ENCODE data around the gene C1orf56. TPM values are rescaled to one million over a fixed set of nuclear protein-coding genes. Genes with fewer than 3 reads are reported as not detected.
A peak's percentile ranks its signal among the peaks of the same experiment; 100 is the strongest.

Gene C1orf56, protein sequence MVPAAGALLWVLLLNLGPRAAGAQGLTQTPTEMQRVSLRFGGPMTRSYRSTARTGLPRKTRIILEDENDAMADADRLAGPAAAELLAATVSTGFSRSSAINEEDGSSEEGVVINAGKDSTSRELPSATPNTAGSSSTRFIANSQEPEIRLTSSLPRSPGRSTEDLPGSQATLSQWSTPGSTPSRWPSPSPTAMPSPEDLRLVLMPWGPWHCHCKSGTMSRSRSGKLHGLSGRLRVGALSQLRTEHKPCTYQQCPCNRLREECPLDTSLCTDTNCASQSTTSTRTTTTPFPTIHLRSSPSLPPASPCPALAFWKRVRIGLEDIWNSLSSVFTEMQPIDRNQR
- 2.2 and 2.3 TPM in 2 replicates for total RNA-seq

DNA sequence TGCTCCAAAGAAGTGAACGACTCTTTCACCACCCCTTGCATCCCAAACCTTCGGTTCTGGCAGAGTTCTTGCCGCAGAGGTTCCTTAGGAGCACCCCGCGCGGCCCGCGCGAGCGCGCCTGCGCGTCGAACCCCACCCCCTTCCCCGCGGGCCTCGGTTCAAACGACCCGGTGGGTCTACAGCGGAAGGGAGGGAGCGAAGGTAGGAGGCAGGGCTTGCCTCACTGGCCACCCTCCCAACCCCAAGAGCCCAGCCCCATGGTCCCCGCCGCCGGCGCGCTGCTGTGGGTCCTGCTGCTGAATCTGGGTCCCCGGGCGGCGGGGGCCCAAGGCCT is at the start of gene C1orf56:
TSS of gene C1orf56 (plus strand) at position 161 of the 334 bp plus-strand sequence. CDS start at position 258, 97 bp downstream.

DNA sequence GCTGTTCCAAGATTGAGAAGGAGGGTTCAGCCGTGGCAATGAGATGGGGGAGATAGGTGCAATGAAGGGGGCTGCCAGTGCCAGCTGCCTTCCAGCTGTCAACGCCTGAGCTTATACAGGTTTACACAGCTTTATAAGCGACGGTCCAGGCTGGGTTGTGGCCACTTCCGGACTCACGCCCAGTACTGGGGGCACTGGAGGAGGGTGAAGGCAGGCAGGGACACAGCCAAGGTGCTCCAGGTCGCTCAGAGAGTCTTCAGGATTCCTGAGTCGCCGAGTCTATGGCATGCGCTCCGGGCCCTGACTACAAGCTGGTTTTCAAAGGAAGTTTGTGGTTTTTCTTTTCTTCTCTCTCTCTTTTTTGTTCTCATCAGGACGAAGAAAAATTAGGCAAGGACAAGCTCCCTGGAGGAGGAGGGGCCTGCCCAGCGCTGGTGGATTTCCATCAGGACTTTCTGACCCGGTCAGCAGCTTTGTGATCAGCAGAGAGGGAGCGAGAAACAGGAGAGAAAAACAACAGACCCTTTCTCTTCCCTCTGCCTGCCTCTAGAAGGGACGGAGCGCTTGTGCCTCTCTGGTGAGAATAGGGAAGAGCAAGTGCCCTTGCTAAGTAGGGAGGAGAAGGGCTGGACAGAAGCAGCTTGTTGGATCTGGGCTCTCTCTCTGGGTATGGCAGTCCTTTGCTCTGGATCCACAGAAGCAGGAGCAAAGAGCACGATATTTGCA is 41.1 kb upstream of the C1orf56 start, which contains the start of gene MINDY1:
TSS of gene MINDY1 (minus strand) at position 576 of the 726 bp plus-strand sequence. CDS start 4,285 bp downstream, outside the sequence.

DNA sequence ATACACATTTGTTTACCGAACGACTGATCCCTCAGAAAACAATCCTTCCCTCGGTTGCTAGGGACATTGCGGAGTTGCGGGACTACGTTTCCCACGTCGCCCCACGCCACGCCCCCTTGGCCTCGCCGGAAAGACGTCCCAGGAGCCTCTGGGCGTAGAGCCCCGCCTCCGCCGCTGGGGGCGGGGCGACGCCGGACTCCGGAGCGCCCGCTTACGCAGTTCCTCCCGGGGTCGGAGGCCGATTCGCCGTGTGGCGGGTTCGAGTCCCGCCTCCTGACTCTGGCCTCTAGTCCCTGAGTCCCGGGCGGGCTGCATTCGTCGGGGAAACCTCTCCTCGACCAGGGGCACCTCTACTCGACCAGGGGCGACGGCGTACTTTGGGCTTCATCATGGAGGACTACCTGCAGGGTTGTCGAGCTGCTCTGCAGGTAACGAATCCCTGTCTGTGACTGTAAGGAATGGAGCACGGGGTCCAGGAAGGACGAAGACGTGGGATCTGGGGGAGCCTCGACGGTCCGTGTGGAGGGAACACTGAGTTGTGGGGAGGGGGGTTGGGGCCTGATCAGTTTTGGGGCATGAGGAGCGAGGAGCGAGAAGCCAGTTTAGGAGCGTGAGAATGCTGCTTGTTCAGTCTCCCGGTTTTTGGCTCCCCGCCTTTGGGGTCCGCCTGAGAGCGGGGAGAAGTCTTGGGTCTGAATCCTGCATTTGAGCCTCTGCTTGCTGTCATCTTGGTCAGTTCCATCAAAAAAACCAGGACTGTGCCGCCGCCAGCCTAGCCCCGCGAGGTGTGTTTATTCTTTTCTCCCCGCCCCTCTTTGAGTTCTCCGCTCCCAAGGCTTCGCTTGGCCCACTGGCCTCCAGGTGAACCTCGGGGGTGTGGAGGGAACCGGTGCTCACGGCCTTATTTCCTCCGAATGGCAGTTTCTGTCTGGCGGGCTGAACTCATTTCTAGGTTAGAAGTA is 39.0 kb upstream of the C1orf56 start, which contains the start of gene PRUNE1:
TSS of gene PRUNE1 (plus strand) at position 206 of the 962 bp plus-strand sequence. CDS start at position 390, 184 bp downstream.

DNA sequence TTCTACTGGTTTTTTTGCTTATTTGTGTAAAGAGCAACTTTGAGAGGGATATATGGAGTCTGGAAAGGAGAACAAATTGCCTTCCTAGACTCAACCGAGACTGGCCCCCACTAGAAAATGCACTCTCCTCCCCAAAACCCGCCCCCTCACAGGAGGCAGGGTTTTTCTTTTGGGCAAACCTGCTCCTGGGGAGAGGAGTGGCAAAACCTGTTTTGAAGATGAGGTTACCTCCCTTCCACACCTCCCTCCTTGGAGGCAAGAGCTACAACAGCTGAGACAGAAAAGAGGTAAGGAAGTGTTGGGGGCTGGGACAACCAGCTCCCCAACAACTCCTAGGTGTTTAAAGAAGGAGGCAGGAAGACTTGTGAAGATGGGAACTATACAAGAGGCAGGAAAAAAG is 11.2 kb upstream of the C1orf56 start, which contains the start of gene BNIPL:
TSS of gene BNIPL (plus strand) at position 231 of the 400 bp plus-strand sequence. CDS start at position 371, 140 bp downstream.

DNA sequence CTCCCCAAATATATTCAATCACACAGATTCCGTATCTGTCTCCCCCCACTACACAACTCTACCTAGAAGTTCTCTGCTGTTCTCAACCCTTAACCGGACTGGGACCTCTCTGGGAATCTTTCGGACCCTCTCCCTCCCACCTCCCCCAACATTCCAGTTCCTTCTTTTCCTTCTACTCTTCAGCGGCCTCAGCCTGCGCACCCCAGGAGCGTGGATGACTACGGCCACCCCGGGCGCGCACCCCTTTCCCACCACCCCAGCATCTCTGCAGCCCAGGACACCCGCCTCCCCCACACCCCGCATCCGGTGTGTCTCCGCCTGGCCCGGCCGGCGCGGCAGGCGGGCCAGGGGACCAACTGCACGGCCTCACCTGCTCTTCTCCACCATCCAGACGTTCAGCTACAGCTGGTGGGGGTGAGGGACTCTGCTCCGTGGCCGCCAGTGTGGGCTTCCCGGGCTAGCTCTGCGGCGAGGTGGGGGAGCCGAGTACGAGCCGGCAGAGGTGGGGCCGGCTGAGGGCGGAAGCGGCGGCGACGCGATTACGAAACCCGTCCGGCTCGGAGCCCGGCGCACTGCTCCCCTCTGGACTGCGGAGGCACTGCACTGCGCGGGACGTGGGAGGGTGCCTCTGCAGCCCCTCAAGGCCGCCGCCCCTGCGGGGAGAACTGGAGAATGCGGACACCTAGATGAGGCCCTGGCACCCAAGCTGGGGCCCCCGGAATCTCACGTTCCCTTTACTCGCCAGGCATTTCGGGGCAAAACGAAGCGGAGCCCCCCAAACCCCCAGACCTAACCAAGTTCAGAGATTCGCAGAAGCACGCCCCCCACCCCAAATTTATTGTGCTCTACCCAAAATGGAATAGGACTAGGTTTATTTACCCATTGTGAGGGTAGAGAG is 11.8 kb downstream of the C1orf56 start, which contains the start of gene CDC42SE1:
TSS of gene CDC42SE1 (minus strand) at position 514 of the 898 bp plus-strand sequence. CDS start 3,892 bp downstream, outside the sequence.

DNA sequence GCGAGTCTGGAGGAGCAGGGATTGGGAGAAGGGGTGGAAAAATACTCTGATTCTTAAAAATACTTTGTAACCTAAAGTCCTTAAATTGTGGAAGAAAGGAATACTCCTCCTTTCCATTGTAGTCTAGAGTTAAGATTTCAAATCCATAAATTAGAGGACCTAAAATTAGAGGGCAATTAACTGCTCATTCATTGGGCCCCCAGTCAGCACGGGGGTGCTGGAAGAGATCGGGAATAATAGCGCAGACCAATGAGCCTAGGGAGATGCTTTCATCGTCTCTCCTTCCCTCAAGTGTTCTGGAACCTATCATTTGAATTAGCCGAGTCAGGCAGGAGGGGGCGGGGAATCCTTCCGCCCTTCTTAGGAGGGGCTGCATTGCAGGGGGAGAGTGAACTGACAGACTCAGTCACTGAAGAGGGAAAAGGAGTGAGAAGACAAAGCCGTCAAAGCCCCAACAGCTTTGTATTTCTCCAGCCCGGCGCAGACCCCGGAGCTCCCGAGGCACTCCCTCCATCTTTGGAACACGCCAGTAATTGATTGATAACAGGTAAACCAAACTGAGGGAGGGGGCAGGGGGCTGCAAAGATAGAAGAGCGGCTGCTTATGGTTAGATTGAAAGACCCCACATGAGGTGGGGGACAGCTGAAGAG is 12.6 kb downstream of the C1orf56 start, which contains the start of gene MLLT11:
TSS of gene MLLT11 (plus strand) at position 391 of the 650 bp plus-strand sequence. CDS start 6,828 bp downstream, outside the sequence.

DNA sequence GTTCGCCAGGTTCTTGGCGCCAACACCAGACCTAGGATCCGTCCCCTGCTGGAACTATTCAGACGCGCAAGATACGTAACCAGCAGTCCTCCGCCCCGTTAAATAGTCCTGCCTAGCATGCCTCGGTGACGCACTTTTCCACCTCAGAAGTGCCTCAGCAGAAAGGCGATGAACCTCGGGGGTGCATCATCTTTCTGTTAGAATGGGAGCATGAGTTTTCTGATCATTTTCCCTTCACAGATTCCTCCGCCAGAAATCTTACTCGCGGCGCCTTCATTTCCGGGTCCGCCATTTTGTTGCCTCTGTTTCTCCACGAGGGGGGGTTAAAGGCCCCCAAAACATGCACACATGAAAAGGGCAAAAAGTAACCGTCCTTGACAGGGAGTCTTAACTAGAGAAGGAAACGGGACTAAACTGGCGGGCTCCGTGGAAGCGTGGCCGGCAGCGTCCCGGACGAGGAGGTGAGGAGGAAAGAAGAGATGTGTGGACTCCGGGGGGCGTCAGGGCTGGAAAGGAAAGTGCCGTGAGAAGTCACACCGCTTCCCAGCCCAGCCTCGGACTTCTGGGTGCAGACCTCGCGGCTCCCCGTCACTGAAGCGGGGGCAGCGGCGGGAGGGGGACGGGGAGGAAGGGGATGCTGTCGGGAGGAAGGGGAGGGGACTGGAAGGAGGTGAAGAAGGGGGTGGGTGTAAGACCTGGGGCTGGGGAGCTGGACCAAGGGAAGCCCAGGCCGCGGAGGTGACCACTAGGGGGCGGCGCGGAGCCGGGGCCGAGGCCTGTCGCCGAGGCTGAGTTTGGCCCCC is 23.1 kb downstream of the C1orf56 start, which contains the start of gene GABPB2:
TSS of gene GABPB2 (plus strand) at position 288 of the 803 bp plus-strand sequence. CDS start 17,429 bp downstream, outside the sequence.

Small RNA genes within 50 kb of the gene (small RNA-seq; reads per million reads assigned to genes)
- 0.52 reads per million, percentile 31 among the genes with 10 or more reads in this experiment for gene RNU6-884P

Other genes with a start within 250 kb of the C1orf56 start
- gene CTSK, start 239.5 kb upstream of the C1orf56 start, total RNA-seq, result 196 and 415 TPM in 2 replicates
- 42.3 and 42.6 TPM in 2 replicates for gene ARNT, start 171.2 kb upstream of the C1orf56 start, total RNA-seq
- not detected in 2 replicates for gene CTXND2, start 160.6 kb upstream of the C1orf56 start, total RNA-seq
- gene SETDB1, start 121.4 kb upstream of the C1orf56 start, total RNA-seq, result 32.7 and 35.8 TPM in 2 replicates
- 99.6 and 168 TPM in 2 replicates for gene CERS2, start 72.9 kb upstream of the C1orf56 start, total RNA-seq
- gene ANXA9, start 65.5 kb upstream of the C1orf56 start, total RNA-seq, result 0.20 and 0.37 TPM in 2 replicates
- gene MINDY1, start 40.8 kb upstream of the C1orf56 start, total RNA-seq, result 8.8 and 9.9 TPM in 2 replicates
- 5.1 and 5.7 TPM in 2 replicates for gene PRUNE1, start 39.3 kb upstream of the C1orf56 start, total RNA-seq
- gene BNIPL, start 11.2 kb upstream of the C1orf56 start, total RNA-seq, result 0.37 and 0.39 TPM in 2 replicates
- gene CDC42SE1, start 11.9 kb downstream of the C1orf56 start, total RNA-seq, result 29.8 and 38.5 TPM in 2 replicates
- 0.73 and 0.78 TPM in 2 replicates for gene MLLT11, start 12.6 kb downstream of the C1orf56 start, total RNA-seq
- 12.1 and 17.0 TPM in 2 replicates for gene GABPB2, start 23.0 kb downstream of the C1orf56 start, total RNA-seq
- gene SEMA6C, start 98.9 kb downstream of the C1orf56 start, total RNA-seq, result 0.73 and 0.98 TPM in 2 replicates
- not detected in 2 replicates for gene TNFAIP8L2, start 108.9 kb downstream of the C1orf56 start, total RNA-seq
- 7.8 and 8.5 TPM in 2 replicates for gene LYSMD1, start 118.2 kb downstream of the C1orf56 start, total RNA-seq
- gene SCNM1, start 118.4 kb downstream of the C1orf56 start, total RNA-seq, result 23.9 and 25.4 TPM in 2 replicates
- gene TMOD4, start 128.2 kb downstream of the C1orf56 start, total RNA-seq, result not detected in 2 replicates
- gene VPS72, start 142.4 kb downstream of the C1orf56 start, total RNA-seq, result 25.7 and 37.9 TPM in 2 replicates
- 37.8 and 64.1 TPM in 2 replicates for gene PIP5K1A, start 150.8 kb downstream of the C1orf56 start, total RNA-seq
- gene PSMD4, start 207.0 kb downstream of the C1orf56 start, total RNA-seq, result 151 and 175 TPM in 2 replicates
- gene ZNF687, start 234.5 kb downstream of the C1orf56 start, total RNA-seq, result 11.8 and 17.2 TPM in 2 replicates

Data from subcutaneous preadipocyte (primary cell).